Heart left ventricle (tissue), 16 donors: ENCODE data around the gene MZT2A. TPM values are rescaled to one million over a fixed set of nuclear protein-coding genes. Genes with fewer than 3 reads are reported as not detected.
"Not testable (repeated sequence)": the region's sequence is repeated elsewhere in the genome, so short reads cannot be mapped to it uniquely, and the experiment has no call there.

Experiments used
- ATAC-seq, 4 donors: fragments of 200-7000 bp; cut with Tn5 transposase; one replicate each; pipeline ENCODE4 v1.9.1; 2020 to 2022; ENCODE audit warnings: moderate library complexity in 4 of 4, mild to moderate bottlenecking in 3 of 4, moderate number of reproducible peaks in 1 of 4
- DNase-seq, 5 donors: peaks; one replicate each; pipeline ENCODE4 v3.0.0-alpha.2; 2020
- H3K27ac ChIP-seq, 12 donors: fragments of 200-600 bp; sonication (generic) in 4 of 12; one replicate each; pipeline versions ENCODE4 v1.5.0 to v1.8.0; 2016 to 2022; ENCODE audit warnings: mild to moderate bottlenecking in 2 of 12
- H3K27me3 ChIP-seq, 9 donors: fragments of 200-600 bp; sonication (generic) in 2 of 9; one replicate each; pipeline versions ENCODE4 v1.5.1 to v1.8.0; 2016 to 2022; ENCODE audit warnings: mild to moderate bottlenecking in 3 of 9
- H3K36me3 ChIP-seq, 9 donors: fragments of 200-600 bp; sonication (generic) in 2 of 9; one replicate each; pipeline versions ENCODE4 v1.5.0 to v1.8.0; 2018 to 2022; ENCODE audit warnings: mild to moderate bottlenecking in 2 of 9
- H3K4me1 ChIP-seq, 12 donors: fragments of 200-600 bp; sonication (generic) in 4 of 12; one replicate each; pipeline versions ENCODE4 v1.5.0 to v1.8.0; 2016 to 2022; ENCODE audit warnings: mild to moderate bottlenecking in 3 of 12
- H3K4me3 ChIP-seq, 12 donors: fragments of 200-600 bp; sonication (generic) in 4 of 12; one replicate each; pipeline versions ENCODE4 v1.5.0 to v1.8.0; 2017 to 2022; ENCODE audit warnings: mild to moderate bottlenecking in 9 of 12, moderate library complexity in 4 of 12
- H3K9me3 ChIP-seq, 12 donors: fragments of 200-600 bp; sonication (generic) in 4 of 12; one replicate each; pipeline versions ENCODE4 v1.5.0 to v1.8.0; 2016 to 2022; ENCODE audit warnings: mild to moderate bottlenecking in 1 of 12
- POLR2A ChIP-seq, 2 donors: fragments of 450-650 bp; IDR thresholded peaks; one replicate each; pipeline ENCODE4 v1.6.1; 2017; ENCODE audit warnings: antibody characterized with exemption in 2 of 2, mild to moderate bottlenecking in 2 of 2, moderate library complexity in 2 of 2
- WGBS, 4 donors: extraction: QIAGEN DNeasy Blood & Tissue Kit in 2 of 4; methylation state at CpG; one replicate each; pipeline versions ENCODE4 v1.1.5 to v1.1.7; 2013 to 2018; 5-methylcytosine and 5-hydroxymethylcytosine counted together
- intact Hi-C, 10 donors: fragments of 100-400 bp; cut with DNase I; formaldehyde crosslinking; loops; one replicate each; pipeline versions ENCODE4 v1.11.1 to v1.14.2; 2022
- polyA plus RNA-seq, 2 donors: library from polyadenylated mRNA; stranded (reverse); fragments of 200-250 nt; gene quantifications; one replicate each; pipeline ENCODE4 v1.2.3, GENCODE V29; 2013
- total RNA-seq, 9 donors: library from RNA; depleted of rRNA in 2 of 9; stranded (reverse); fragments of >200 nt in 2 of 9; fragmentation: NEBNext Ultra II Directional in 3 of 9; extraction: Animal tissue kit (Norgen Biotek cat#: 25700) in 3 of 9; gene quantifications; one replicate each; pipeline versions ENCODE4 v1.1.0 to v1.2.4, GENCODE V29; 2016 to 2023
- TF ChIP-seq, protein P1 (sequence below), 12 donors: fragments of 200-600 bp; sonication (generic) in 4 of 12; IDR thresholded peaks; one replicate each; pipeline versions ENCODE4 v1.5.0 to v1.8.0; 2018 to 2022; ENCODE audit warnings: antibody characterized with exemption in 12 of 12, mild to moderate bottlenecking in 5 of 12
- donor health status: ischemic (EF 13 %, LVEDD 7.1; RV severe dilation, severe dysfunction).
- donor health status: healthy with polysubstance abuse.
- donor health status: DM: no; HTN: yes; CAD: no.
- donor health status: DM: no; HTN: no; CAD: no.
- donor health status: ischemic (EF 25% LVEDD 6.9; RV normal size, moderate dysfunction).
- donor health status: ischemic (EF 25% LVEDD 5.7; RV mildly dilated, moderate dysfunction).
- donor health status: healthy.
- donor health status: DM: yes; HTN: yes; CAD: no.
- donor health status: ischemic (EF 35%, LVEDD 5.7; RV mildly dilated, moderate dysfunction).
- donor health status: nonischemic (EF 11% LVEDD 7.7; RV severe dilation, severe dysfunction).
- donor health status: DM: yes; HTN: yes; CAD: no.
- donor health status: PGD.
- donor health status: ischemic (EF 29% LVEDD 5.4; RV normal size, mild dysfunction).
- donor health status: nonischemic (EF 23%, LVEDD 6.1; RV moderate dilation, normal function).

MZT2A gene
- total and polyA plus RNA-seq, 11 donors: 112 to 438 (median 203) TPM

DNA sequence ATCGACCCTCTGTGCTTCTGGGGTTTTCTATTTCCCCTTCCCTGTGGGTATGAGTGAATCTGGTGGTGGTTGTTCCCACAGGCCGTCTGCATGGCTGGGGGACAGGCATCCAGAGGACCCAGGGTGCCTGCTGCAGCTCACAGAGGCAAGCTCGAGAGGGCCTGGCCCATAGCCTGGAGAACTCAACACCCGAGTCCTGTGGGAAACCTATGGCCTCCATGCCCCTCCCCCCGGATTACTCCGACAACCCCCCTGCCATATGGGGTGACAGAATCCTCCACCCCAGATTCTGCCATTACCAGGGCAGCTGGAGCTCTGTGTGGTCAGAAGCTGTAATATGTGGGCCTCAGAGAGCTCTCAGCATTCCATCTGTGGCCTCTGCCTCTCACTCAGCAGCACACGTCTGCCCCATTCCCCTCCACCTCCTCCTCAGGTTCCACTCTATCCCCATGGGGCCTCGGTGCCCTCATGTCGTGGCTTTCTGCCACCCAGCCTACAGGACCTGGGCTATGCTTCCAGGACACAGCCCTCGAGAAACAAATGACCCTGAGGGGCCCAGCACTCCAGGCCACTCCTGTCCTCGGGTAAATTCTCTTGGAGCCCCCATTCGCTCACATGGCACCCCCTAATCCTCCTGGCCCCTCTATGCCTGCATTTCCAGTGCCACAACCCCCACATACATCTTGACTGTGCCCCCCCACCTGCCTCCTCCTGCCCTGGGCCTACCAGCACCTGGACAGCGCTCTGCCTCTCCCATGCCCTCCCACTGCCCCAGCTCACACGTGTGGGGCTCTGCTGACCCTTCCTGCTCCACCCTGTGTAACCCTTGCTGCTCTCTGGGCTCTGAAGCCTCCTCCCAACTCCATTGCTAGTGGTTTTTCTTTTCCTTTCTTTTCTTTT, 3.6 kb downstream of the MZT2A start:
- Histone ChIP-seq H3K9me3 (no peaks in the 10 kb centered on the region), H3K27ac (peak overlapping the region in 10 of 12 donors; percentile 9 to 76 (median 54)), H3K36me3 (peaks cover 0 to 5% (median 0%) of the 10 kb centered on the region in 9 donors), H3K4me1 (peaks cover 0 to 49% (median 7%) of the 10 kb centered on the region in 12 donors), H3K4me3 (no peak overlapping the region), H3K27me3 (no peaks in the 10 kb centered on the region)
- ATAC-seq (peak; percentile 6 to 40 (median 16)), DNase-seq (peak in 4 of 5 donors; percentile 28 to 86 (median 80))
- 45 to 58% (median 53%) methylated on average over 12 to 14 of the region's 14 CpGs for WGBS, 4 donors
- TF ChIP-seq POLR2A (IDR thresholded peaks at IDR 0.05): no peak
- TF ChIP-seq, protein P1, sequence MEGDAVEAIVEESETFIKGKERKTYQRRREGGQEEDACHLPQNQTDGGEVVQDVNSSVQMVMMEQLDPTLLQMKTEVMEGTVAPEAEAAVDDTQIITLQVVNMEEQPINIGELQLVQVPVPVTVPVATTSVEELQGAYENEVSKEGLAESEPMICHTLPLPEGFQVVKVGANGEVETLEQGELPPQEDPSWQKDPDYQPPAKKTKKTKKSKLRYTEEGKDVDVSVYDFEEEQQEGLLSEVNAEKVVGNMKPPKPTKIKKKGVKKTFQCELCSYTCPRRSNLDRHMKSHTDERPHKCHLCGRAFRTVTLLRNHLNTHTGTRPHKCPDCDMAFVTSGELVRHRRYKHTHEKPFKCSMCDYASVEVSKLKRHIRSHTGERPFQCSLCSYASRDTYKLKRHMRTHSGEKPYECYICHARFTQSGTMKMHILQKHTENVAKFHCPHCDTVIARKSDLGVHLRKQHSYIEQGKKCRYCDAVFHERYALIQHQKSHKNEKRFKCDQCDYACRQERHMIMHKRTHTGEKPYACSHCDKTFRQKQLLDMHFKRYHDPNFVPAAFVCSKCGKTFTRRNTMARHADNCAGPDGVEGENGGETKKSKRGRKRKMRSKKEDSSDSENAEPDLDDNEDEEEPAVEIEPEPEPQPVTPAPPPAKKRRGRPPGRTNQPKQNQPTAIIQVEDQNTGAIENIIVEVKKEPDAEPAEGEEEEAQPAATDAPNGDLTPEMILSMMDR (IDR thresholded peaks at IDR 0.05): no peak
- intact Hi-C loops: loop anchor here in 1 of 10 donors (5.0 kb wide), 1 partner anchor 1301 kb away; no protein-coding TSS in a partner anchor

DNA sequence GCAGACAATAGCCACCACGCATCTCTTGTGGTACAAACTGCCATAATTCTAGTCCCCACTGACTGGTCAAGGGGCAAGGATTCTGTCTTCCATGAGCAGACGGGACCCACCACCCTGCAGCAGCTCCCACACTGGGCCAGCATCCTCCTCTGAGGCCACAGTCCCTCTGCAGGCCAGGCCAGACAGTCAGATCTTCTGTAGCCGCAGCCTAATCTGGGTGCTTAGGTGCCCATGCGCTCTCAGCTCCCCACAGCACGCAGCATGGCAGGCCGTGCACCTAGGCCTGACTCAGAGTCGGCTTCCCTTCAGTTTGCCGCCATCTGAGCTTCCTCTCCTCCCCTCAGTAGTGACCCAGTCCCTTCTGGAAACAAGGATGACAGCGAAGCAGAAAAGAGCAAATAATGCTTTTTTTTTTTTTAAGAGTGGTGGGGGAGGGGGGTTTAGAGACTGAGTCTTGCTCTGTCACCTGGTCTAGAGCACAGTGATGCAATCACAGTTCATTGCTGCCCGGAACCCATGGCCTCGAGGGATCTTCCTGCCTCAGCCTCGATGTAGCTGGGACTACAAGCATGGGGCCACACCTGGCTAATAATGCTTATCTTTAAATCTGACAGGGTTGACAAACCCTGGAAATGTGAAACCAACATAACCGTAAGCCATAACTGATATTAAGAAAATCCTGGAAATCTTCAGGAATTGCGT, 5.8 kb downstream of the MZT2A start:
- intact Hi-C loops: loop anchor here in 1 of 10 donors (5.0 kb wide), 1 partner anchor 1299 kb away; no protein-coding TSS in a partner anchor
- H3K27me3 ChIP-seq, DNase-seq, ATAC-seq, H3K9me3 ChIP-seq, H3K4me3 ChIP-seq, H3K27ac ChIP-seq: not testable (repeated sequence)
- peaks cover 0 to 10% (median 0%) of the 10 kb centered on the region in 9 donors for H3K36me3 ChIP-seq
- peaks cover 0 to 40% (median 5%) of the 10 kb centered on the region in 12 donors for H3K4me1 ChIP-seq
- 88 to 93% (median 93%) methylated on average over 14 of the region's 14 CpGs for WGBS, 4 donors

DNA sequence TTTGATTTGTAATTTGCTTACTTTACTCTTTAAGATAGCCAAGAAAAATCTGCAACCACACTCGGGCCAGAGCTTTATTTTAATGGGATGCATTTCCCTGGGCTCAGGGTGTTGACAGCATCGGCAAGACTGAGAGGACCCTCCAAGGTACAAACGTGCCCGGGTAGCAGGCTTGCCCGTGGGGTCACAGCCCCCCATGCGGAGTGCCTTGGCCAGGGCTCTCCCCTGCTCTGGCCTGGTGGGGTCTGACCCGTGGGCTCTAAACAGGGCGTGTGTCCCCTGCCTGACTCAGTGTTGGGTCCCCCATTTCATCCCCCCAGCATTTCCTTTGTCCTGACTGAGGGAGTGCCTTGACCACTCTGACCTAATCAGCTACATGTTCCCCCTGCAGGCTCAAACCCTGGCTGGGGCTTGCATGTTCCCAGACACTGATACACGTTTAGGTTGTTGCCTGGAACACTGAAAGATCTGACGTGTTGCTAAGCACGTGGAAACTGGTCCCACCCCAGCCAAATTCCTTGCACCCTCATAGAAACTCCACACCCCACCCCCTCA, 7.2 kb downstream of the MZT2A start:
- Histone ChIP-seq H3K4me1 (peaks cover 0 to 28% (median 0%) of the 10 kb centered on the region in 12 donors), H3K36me3 (peaks cover 0 to 10% (median 0%) of the 10 kb centered on the region in 9 donors)
- H3K9me3 ChIP-seq, H3K27ac ChIP-seq, DNase-seq, H3K27me3 ChIP-seq, H3K4me3 ChIP-seq: not testable (repeated sequence)
- intact Hi-C loops: loop anchor here in 1 of 10 donors (5.0 kb wide), 1 partner anchor 1298 kb away; no protein-coding TSS in a partner anchor
- WGBS, 4 donors: 67 to 83% (median 73%) methylated on average over 9 to 11 of the region's 11 CpGs
- ATAC-seq: peak in 1 of 4 donors; percentile 35

DNA sequence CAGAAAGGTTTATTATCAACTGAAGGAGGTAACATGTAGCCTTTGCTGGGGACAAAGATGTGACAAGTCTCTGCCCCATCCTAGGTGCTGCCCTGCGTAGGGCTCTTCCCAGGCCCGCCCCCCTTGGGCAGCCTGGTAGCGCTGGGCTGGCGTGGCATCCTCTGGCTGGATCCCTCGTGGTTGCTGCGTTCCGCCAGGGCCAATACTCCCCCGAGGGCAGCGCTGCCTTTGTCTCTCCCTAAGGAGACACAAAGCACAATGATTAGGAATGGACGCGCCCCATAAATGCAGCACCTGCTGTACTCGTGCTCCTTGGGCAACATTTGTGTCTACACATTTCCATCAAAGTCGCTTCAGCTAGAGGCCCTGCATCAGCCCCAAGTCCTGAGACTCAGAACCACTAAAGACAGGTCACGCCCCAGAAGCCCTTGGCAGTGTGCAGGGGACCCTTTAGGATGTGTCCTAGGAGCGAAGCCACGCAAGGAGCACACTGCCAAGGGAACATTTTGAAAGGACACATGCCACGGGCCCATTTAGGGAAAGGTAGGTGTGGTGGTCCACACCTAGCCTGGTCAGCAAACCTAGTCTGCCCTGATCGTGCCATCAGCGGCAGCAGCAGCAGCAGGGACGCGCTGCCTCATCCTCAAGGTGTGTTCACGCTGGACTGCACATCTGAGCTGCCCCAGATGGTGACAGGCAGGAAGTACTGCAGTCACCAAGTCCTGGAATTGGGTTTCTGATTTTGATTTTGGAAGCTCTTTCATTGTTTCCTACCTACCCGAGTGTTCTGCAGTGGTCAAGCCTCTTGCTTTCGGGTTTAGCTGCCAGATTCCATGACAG, 8.0 kb downstream of the MZT2A start:
- WGBS, 4 donors: 89 to 92% (median 90%) methylated on average over 14 to 24 of the region's 24 CpGs
- DNase-seq: not testable (repeated sequence)

DNA sequence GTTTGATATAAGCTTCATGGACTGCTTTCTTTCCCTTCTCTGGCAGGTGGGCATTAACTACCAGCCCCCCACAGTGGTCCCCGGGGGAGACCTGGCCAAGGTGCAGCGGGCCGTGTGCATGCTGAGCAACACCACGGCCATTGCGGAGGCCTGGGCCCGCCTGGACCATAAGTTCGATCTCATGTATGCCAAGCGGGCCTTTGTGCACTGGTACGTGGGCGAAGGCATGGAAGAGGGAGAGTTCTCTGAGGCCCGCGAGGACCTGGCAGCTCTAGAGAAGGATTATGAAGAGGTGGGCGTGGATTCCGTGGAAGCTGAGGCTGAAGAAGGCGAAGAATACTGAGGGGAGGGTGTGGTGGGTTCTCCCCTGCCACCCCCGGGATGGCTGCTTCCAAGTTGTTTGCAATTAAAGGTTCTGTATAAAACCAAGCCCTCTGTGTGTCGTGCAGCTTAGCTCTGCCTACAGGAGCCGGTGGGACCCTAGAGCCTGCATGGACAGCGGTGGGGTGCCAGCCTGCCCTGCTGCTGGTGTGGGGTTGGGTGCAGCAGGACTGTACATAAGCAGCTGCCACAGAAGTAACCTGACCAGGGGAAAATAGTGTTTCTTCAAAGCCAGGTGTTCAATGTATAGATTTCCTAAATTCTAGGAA, 9.6 kb downstream of the MZT2A start:
- H3K4me3 ChIP-seq, DNase-seq, intact Hi-C loops, H3K27ac ChIP-seq, ATAC-seq, H3K9me3 ChIP-seq, H3K27me3 ChIP-seq: not testable (repeated sequence)
- 94 to 97% (median 96%) methylated on average over 13 to 19 of the region's 19 CpGs for WGBS, 4 donors
- Histone ChIP-seq H3K36me3 (peaks cover 0 to 10% (median 0%) of the 10 kb centered on the region in 9 donors), H3K4me1 (peaks cover 0 to 12% (median 0%) of the 10 kb centered on the region in 12 donors)

More for the DNA sequence above, 8.0 kb downstream of the MZT2A start:
- peaks cover 0 to 10% (median 0%) of the 10 kb centered on the region in 9 donors for H3K36me3 ChIP-seq
- intact Hi-C loops, H3K9me3 ChIP-seq, H3K27me3 ChIP-seq, H3K4me3 ChIP-seq, ATAC-seq: not testable (repeated sequence)
- peaks cover 0 to 24% (median 0%) of the 10 kb centered on the region in 12 donors for H3K4me1 ChIP-seq
- H3K27ac ChIP-seq: peak overlapping the region in 1 of 12 donors; percentile 11

DNA sequence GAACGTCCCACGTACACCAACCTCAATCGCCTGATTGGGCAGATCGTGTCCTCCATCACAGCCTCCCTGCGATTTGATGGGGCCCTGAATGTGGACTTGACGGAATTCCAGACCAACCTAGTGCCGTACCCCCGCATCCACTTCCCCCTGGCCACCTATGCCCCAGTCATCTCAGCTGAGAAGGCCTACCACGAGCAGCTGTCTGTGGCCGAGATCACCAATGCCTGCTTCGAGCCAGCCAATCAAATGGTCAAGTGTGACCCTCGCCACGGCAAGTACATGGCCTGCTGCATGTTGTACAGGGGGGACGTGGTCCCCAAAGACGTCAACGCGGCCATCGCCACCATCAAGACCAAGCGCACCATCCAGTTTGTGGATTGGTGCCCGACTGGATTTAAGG, 11.8 kb downstream of the MZT2A start:
- Histone ChIP-seq H3K4me3 (peak overlapping the region in 3 of 12 donors; percentile 19 to 24 (median 24)), H3K36me3 (peaks cover 0 to 10% (median 0%) of the 10 kb centered on the region in 9 donors), H3K4me1 (peaks cover 0 to 16% (median 0%) of the 10 kb centered on the region in 12 donors)
- H3K27ac ChIP-seq, H3K9me3 ChIP-seq, DNase-seq, ATAC-seq, H3K27me3 ChIP-seq, intact Hi-C loops: not testable (repeated sequence)
- WGBS, 4 donors: 96 to 99% (median 98%) methylated on average over 15 to 18 of the region's 20 CpGs

DNA sequence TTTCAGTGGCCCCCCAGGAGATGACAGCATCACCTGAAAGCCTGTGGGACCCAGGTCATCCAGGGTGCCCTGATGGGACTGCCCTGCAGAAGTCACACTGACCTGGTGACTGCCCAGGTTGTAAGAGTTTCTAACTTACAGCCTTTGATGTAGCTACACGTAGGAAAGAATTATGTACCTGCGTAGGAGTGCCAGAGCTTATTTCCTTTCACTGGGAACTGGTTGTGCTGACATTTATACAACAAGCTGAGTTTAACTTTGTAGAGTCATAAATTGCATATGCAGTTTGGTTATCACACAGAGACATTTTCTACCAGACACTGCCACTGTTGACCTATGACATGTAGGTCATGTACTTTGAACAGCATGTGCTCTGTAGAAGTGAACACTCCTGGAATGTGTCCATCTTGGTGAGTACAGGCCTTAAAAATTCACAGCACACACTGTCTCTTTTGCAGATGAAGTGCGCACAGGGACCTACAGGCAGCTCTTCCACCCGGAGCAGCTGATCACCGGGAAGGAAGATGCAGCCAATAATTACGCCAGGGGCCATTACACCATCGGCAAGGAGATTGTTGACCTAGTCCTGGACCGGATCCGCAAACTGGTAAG, 13.2 kb downstream of the MZT2A start:
- Histone ChIP-seq H3K27ac (peak overlapping the region in 9 of 12 donors; percentile 13 to 86 (median 61)), H3K36me3 (peaks cover 0 to 10% (median 0%) of the 10 kb centered on the region in 9 donors), H3K4me3 (peak overlapping the region in 3 of 12 donors; percentile 20 to 33 (median 33))
- H3K27me3 ChIP-seq, H3K4me1 ChIP-seq, intact Hi-C loops, H3K9me3 ChIP-seq: not testable (repeated sequence)
- 49 to 66% (median 60%) methylated on average over 8 to 9 of the region's 9 CpGs for WGBS, 4 donors
- ATAC-seq: peak; percentile 68 to 80 (median 76)
- peak in 1 of 5 donors; percentile 69 for DNase-seq
